ENCODE measurements around the gene SOHLH2.

GRCh38 chr13:36258831-36259230 lies 44.5 kb upstream of the SOHLH2 start:
- TF ChIP-seq RCOR1 (IDR thresholded peaks at IDR 0.05; ENCODE audit: insufficient replicate concordance, low read length) = no peak
- no peak for TF ChIP-seq POLR2A (IDR thresholded peaks at IDR 0.05; ENCODE audit: low read depth, low read length)
- TF ChIP-seq NFE2L2 (IDR thresholded peaks at IDR 0.05; ENCODE audit: low read depth, low read length) = no peak
- TF ChIP-seq CTCF (conservative IDR thresholded peaks at IDR 0.05; ENCODE audit: low read depth, low read length) = no peak
- TF ChIP-seq CHD1 (IDR thresholded peaks at IDR 0.05; ENCODE audit: low read depth, low read length) = no peak
- TF ChIP-seq BHLHE40 (IDR thresholded peaks at IDR 0.05; ENCODE audit: low read depth, low read length) = no peak
- TF ChIP-seq SMC3 (IDR thresholded peaks at IDR 0.05; ENCODE audit: low read depth, low read length) = no peak
- no peak for TF ChIP-seq CEBPB (IDR thresholded peaks at IDR 0.05; ENCODE audit: low read depth, low read length)
- no peak for TF ChIP-seq USF2 (IDR thresholded peaks at IDR 0.05; ENCODE audit: low read depth, low read length)
- TF ChIP-seq MXI1 (IDR thresholded peaks at IDR 0.05; ENCODE audit: borderline replicate concordance, low read depth, low read length) = no peak
- TF ChIP-seq RAD21 (IDR thresholded peaks at IDR 0.05; ENCODE audit: low read length) = no peak
